ENCODE measurements around the gene ERCC8. TPM values are rescaled to one million over a fixed set of nuclear protein-coding genes. Genes with fewer than 3 reads are reported as not detected.

The ERCC8 gene
- polyA plus RNA-seq, 3 donors, result 5.5 to 16.8 (median 10.6) TPM

- no peak for DNase-seq
- no peak overlapping the region for H2AFZ ChIP-seq (ENCODE audit: insufficient read depth, low read depth, low read length, poor library complexity, severe bottlenecking)
- no peaks in the 10 kb centered on the region for H3K4me1 ChIP-seq (ENCODE audit: control insufficient read depth in 1 of 2, insufficient read depth in 2 of 2, low read length in 2 of 2)
- H3K9ac ChIP-seq (ENCODE audit: insufficient read depth, low read length, poor library complexity, severe bottlenecking), result no peak overlapping the region
- WGBS (ENCODE audit: insufficient coverage), result 100% methylated on average over 2 of the region's 2 CpGs
- H3K36me3 ChIP-seq (replicated peaks in 1 of 2; ENCODE audit: control insufficient read depth in 1 of 2, insufficient read depth in 2 of 2, low read length in 2 of 2), result peaks cover 0 to 11% of the 10 kb centered on the region in 2 donors
- H3K27ac ChIP-seq (ENCODE audit: low read depth in 1 of 2, low read length in 2 of 2), result no peak overlapping the region
- H3K4me2 ChIP-seq (replicated peaks; ENCODE audit: extremely low read depth, low read length, poor library complexity, severe bottlenecking), result no peak overlapping the region
- TF ChIP-seq CTCF (IDR thresholded peaks at IDR 0.05), result no peak
- H3K27ac Mint-ChIP-seq, result no peak overlapping the region
- no peaks in the 10 kb centered on the region for H3K27me3 Mint-ChIP-seq (ENCODE audit: low read depth in 3 of 3)
- peaks cover 24 to 28% of the 10 kb centered on the region in 2 donors for H3K9me3 ChIP-seq (replicated peaks in 1 of 2; ENCODE audit: control insufficient read depth in 1 of 2, insufficient read depth in 1 of 2, low read length in 2 of 2)
- no peak overlapping the region for H3K4me3 ChIP-seq (replicated peaks in 1 of 3; ENCODE audit: low read depth in 2 of 3, low read length in 3 of 3)
- no peaks in the 10 kb centered on the region for H3K27me3 ChIP-seq (ENCODE audit: control insufficient read depth in 2 of 2, insufficient read depth in 2 of 2, low read length in 2 of 2)
- H3K9me3 Mint-ChIP-seq, result peaks cover 27 to 42% (median 34%) of the 10 kb centered on the region in 7 donors
- peaks cover 4 to 18% of the 10 kb centered on the region in 2 donors for H3K36me3 Mint-ChIP-seq
- no peak overlapping the region for H3K4me3 Mint-ChIP-seq
- H4K20me1 ChIP-seq (ENCODE audit: insufficient read depth, low read length), result no peaks in the 10 kb centered on the region
- H3K4me1 Mint-ChIP-seq, result no peaks in the 10 kb centered on the region
- intact Hi-C loops (cut with micrococcal nuclease), result no loop called here
- no peaks in the 10 kb centered on the region for H3K79me2 ChIP-seq (ENCODE audit: insufficient read depth, low read length)
These were observed 48.6 kb upstream of the ERCC8 start for GRCh38 chr5:60993425-60993824.

GRCh38 chr5:60992871-60993270 is 48.0 kb upstream of the ERCC8 start:
- H3K4me1 Mint-ChIP-seq, result peaks cover under 1% of the 10 kb centered on the region
- 100% methylated on average over 6 of the region's 6 CpGs for WGBS (ENCODE audit: insufficient coverage)
- Histone ChIP-seq H3K27me3 (ENCODE audit: control insufficient read depth in 2 of 2, insufficient read depth in 2 of 2, low read length in 2 of 2) (no peaks in the 10 kb centered on the region), H4K20me1 (ENCODE audit: insufficient read depth, low read length) (no peaks in the 10 kb centered on the region), H3K4me2 (replicated peaks; ENCODE audit: extremely low read depth, low read length, poor library complexity, severe bottlenecking) (no peak overlapping the region), H3K79me2 (ENCODE audit: insufficient read depth, low read length) (no peaks in the 10 kb centered on the region), H3K9me3 (replicated peaks in 1 of 2; ENCODE audit: control insufficient read depth in 1 of 2, insufficient read depth in 1 of 2, low read length in 2 of 2) (peaks cover 24 to 33% of the 10 kb centered on the region in 2 donors), H3K9ac (ENCODE audit: insufficient read depth, low read length, poor library complexity, severe bottlenecking) (no peak overlapping the region), H2AFZ (ENCODE audit: insufficient read depth, low read depth, low read length, poor library complexity, severe bottlenecking) (no peak overlapping the region), H3K27ac (ENCODE audit: low read depth in 1 of 2, low read length in 2 of 2) (no peak overlapping the region), H3K4me3 (replicated peaks in 1 of 3; ENCODE audit: low read depth in 2 of 3, low read length in 3 of 3) (no peak overlapping the region), H3K4me1 (ENCODE audit: control insufficient read depth in 1 of 2, insufficient read depth in 2 of 2, low read length in 2 of 2) (no peaks in the 10 kb centered on the region), H3K36me3 (replicated peaks in 1 of 2; ENCODE audit: control insufficient read depth in 1 of 2, insufficient read depth in 2 of 2, low read length in 2 of 2) (peaks cover 0 to 11% of the 10 kb centered on the region in 2 donors)
- H3K36me3 Mint-ChIP-seq, result peaks cover 4 to 19% of the 10 kb centered on the region in 2 donors
- no peak overlapping the region for H3K4me3 Mint-ChIP-seq
- H3K27me3 Mint-ChIP-seq (ENCODE audit: low read depth in 3 of 3), result no peaks in the 10 kb centered on the region
- H3K9me3 Mint-ChIP-seq, result peaks cover 30 to 47% (median 35%) of the 10 kb centered on the region in 7 donors
- no peak for DNase-seq
- TF ChIP-seq CTCF (IDR thresholded peaks at IDR 0.05), result no peak
- intact Hi-C loops (cut with micrococcal nuclease), result no loop called here
- no peak overlapping the region for H3K27ac Mint-ChIP-seq

Data from CD14-positive monocyte (primary cell).